HG03025 (cell line): Measurements from ENCODE around the gene OR6C1.
"Not testable (repeated sequence)": the region's sequence is repeated elsewhere in the genome, so short reads cannot be mapped to it uniquely, and the experiment has no call there.

ENCODE experiments used
- ATAC-seq: cut with Tn5 transposase; IDR thresholded peaks from one replicate; pipeline ENCODE4 v1.9.1; 2021; ENCODE audit warnings: mild to moderate bottlenecking, moderate library complexity; ENCODE audit not compliant: unreplicated experiment, low FRiP score

Gene OR6C1

GRCh38 chr12:55314043-55314442, at the start of gene OR6C1:
Gene OR6C1 (plus strand): TSS chr12:55314343. CDS start chr12:55320600, 6,257 bp downstream.
- no peak for ATAC-seq

- ATAC-seq: no peak
These were observed 33.2 kb upstream of the OR6C1 start for GRCh38 chr12:55280991-55281390.

DNA sequence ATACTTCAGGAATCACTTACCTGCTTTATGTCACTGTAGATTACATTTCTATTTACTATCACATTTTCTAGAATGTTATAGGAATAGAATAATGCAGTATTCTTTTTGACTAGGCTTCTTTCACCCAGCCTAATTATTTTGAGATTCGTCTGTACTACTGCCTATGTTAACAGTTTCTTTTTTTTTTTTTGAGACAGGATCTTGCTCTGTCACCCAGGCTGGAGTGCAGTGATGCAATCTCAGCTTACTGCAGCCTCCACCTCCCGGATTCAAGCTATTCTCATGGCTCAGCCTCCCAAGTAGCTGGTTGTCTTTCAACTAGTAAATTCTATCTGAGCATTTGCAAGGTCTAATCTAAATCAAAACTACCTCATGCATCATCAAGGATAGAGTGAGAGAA, 24.1 kb upstream of the OR6C1 start:
- no peak for ATAC-seq

DNA sequence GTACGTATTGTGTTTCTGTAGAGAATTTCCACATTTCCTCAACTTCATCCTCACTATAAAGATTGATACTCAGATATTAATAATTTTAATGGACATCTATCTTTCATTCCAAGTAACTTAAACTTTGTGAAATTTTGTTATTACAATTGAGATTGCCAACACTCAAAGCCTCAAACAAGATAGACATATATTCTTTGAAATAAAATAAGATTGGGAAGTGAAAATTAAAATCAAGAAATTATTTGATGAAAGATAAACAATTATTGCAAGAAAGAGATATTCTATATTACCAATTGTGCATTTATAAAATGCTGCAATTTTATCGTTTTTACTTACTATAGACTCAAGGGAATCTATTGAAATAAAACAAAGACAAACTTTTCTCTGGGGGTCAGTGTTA, 17.7 kb upstream of the OR6C1 start, which contains the start of gene OR6C6:
Gene OR6C6 (minus strand): TSS at position 101 of the 400 bp plus-strand sequence. CDS start 1,337 bp downstream, outside the sequence.
- ATAC-seq: no peak

DNA sequence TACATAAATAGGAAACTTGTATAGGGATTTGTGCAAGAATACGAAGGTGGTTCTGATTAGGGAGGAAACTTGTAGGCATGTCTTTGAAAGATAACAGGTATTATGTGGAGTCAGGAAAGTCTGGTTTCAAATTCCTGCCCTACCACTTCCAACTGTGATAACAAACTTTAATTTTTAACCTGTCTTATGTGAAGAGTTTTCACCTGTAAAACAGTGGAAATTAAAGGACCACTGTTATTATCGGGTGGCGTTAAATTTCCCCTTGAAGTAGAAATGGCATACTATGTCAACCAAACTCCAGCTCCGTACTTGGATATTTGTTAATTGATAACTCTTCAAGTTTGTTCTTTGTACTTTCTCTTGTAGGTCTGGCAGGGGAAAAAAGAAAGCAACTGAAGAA, 6.1 kb downstream of the OR6C1 start:
- no peak for ATAC-seq

DNA sequence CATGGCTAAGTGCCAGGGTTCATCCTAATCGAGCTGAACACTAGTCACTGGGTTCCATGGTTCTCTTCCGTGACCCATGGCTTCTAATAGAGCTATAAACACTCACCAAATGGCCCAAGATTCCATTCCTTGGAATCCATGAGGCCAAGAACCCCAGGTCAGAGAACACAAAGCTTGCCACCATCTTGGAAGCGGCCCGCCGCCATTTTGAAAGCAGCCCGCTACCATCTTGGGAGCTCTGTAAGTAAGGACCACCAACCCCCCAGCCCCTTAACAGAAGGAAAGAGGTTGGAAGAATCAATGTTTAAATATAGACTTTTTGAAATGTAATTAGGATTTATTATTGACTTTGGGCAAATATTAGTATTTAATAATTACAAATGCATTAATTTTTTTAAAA, 11.7 kb downstream of the OR6C1 start:
- not testable (repeated sequence) for ATAC-seq

DNA sequence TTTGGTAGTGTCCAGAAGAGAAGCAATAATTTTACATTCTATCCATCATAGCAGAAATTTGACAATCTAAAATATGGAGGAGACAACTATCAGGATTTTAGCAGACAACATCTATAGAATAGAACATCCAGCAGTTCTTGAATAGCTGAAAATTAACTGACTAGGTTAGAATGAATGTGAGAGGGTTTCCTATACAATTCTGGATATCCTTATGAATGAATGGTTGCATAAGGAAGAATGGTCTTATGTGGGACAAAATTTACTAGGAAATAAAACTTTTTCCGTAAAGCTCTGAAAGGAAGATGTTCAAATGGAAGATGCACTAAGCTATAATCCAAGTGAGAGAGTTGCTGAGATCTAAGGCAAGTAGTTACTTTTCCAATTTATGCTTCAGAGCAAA, 16.3 kb downstream of the OR6C1 start, which contains the start of gene OR6C3:
Gene OR6C3 (plus strand): TSS at position 301 of the 400 bp plus-strand sequence. CDS start 955 bp downstream, outside the sequence.
- ATAC-seq: no peak

- no peak for ATAC-seq
These were observed 21.9 kb downstream of the OR6C1 start for GRCh38 chr12:55336002-55336401.

DNA sequence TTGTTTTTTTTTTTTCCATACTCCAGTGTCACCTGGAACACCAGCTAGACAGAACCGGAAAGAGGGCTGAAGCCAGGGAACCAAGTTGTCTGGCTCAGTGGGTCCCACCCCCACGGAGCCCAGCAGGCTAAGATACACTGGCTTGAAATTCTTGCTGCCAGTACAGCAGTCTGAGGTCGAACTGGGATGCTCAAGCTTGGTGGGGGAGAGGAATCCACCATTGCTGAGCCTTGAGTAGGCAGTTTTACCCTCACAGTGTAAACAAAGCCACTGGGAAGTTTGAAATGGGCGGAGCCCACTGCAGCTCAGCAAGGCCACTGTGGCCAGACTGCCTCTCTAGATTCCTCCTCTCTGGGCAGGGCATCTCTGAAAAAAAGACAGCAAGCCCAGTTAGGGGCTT, 41.2 kb downstream of the OR6C1 start:
- ATAC-seq: not testable (repeated sequence)

GRCh38 chr12:55362675-55363074, 48.5 kb downstream of the OR6C1 start, which contains the start of gene OR6C75:
Gene OR6C75 (plus strand): TSS chr12:55362975. CDS start chr12:55365111, 2,136 bp downstream.
- ATAC-seq: no peak

DNA sequence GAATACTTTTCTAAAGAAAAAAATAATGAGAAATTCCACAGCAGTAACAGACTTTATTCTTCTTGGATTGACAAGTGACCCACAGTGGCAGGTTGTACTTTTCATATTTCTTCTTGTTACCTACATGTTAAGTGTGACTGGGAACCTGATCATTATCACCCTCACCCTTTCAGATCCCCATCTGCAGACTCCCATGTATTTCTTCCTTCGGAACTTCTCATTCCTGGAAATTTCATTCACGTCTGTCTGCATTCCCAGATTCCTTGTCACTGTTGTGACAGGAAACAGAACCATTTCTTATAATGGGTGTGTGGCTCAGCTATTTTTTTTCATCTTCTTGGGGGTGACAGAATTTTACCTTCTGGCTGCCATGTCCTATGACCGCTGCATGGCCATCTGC, 50.9 kb downstream of the OR6C1 start:
- no peak for ATAC-seq
